Measurements from ENCODE around the gene STXBP6.

STXBP6 gene

GRCh38 chr14:24910408-24910986 lies 139.4 kb downstream of the STXBP6 start:
- DNase-seq, result no peak

GRCh38 chr14:24909523-24910302 lies 140.2 kb downstream of the STXBP6 start:
- no peak for DNase-seq

GRCh38 chr14:24908592-24909236 lies 141.2 kb downstream of the STXBP6 start:
- DNase-seq, result no peak

- DNase-seq, result no peak
Measured at GRCh38 chr14:24904533-24904932, 145.4 kb downstream of the STXBP6 start.

- DNase-seq, result no peak
Measured at GRCh38 chr14:24903337-24903736, 146.6 kb downstream of the STXBP6 start.

GRCh38 chr14:24900269-24901100 lies 149.5 kb downstream of the STXBP6 start:
- DNase-seq, result no peak

GRCh38 chr14:24897793-24898192 lies 152.2 kb downstream of the STXBP6 start:
- no peak for DNase-seq

- DNase-seq, result no peak
Measured at GRCh38 chr14:24895622-24896021, 154.3 kb downstream of the STXBP6 start.

GRCh38 chr14:24895243-24895583 lies 154.7 kb downstream of the STXBP6 start:
- DNase-seq, result no peak

GRCh38 chr14:24894583-24895242 lies 155.2 kb downstream of the STXBP6 start:
- no peak for DNase-seq

- no peak for DNase-seq
Measured at GRCh38 chr14:24892497-24893051, 157.4 kb downstream of the STXBP6 start.

- DNase-seq, result no peak
Measured at GRCh38 chr14:24891987-24892496, 157.9 kb downstream of the STXBP6 start.

- DNase-seq, result no peak
Measured at GRCh38 chr14:24890716-24891115, 159.2 kb downstream of the STXBP6 start.

- DNase-seq, result no peak
Measured at GRCh38 chr14:24889843-24890242, 160.1 kb downstream of the STXBP6 start.

- DNase-seq, result no peak
Measured at GRCh38 chr14:24888532-24888931, 161.4 kb downstream of the STXBP6 start.

- no peak for DNase-seq
Measured at GRCh38 chr14:24887623-24888304, 162.2 kb downstream of the STXBP6 start.

GRCh38 chr14:24885410-24885913 lies 164.5 kb downstream of the STXBP6 start:
- DNase-seq, result no peak

- DNase-seq, result no peak
Measured at GRCh38 chr14:24883576-24883975, 166.4 kb downstream of the STXBP6 start.

GRCh38 chr14:24881116-24881893 lies 168.6 kb downstream of the STXBP6 start:
- no peak for DNase-seq

GRCh38 chr14:24880689-24881088 lies 169.3 kb downstream of the STXBP6 start:
- DNase-seq, result no peak

All from GF-D8 (cell line).